ENCODE measurements around the gene SERPINA6.

The SERPINA6 gene

GRCh38 chr14:94278731-94279130, 44.4 kb downstream of the SERPINA6 start:
- TF ChIP-seq CTCF (IDR thresholded peaks at IDR 0.05), result no peak

- TF ChIP-seq CTCF (IDR thresholded peaks at IDR 0.05), result no peak
These were observed 54.0 kb downstream of the SERPINA6 start for GRCh38 chr14:94269156-94269555.

- no peak for TF ChIP-seq CTCF (IDR thresholded peaks at IDR 0.05)
These were observed 55.8 kb downstream of the SERPINA6 start for GRCh38 chr14:94267352-94267751.

Measured in LNCAP (cell line).